AG08396 (cell line): Measurements from ENCODE around the gene LRRIQ4.
A peak's percentile ranks its signal among the peaks of the same experiment; 100 is the strongest.

ENCODE experiments used
- DNase-seq: peaks from one replicate; pipeline ENCODE4 v3.0.0; 2012; ENCODE audit warnings: low spot score, mixed read lengths

Gene LRRIQ4

DNA sequence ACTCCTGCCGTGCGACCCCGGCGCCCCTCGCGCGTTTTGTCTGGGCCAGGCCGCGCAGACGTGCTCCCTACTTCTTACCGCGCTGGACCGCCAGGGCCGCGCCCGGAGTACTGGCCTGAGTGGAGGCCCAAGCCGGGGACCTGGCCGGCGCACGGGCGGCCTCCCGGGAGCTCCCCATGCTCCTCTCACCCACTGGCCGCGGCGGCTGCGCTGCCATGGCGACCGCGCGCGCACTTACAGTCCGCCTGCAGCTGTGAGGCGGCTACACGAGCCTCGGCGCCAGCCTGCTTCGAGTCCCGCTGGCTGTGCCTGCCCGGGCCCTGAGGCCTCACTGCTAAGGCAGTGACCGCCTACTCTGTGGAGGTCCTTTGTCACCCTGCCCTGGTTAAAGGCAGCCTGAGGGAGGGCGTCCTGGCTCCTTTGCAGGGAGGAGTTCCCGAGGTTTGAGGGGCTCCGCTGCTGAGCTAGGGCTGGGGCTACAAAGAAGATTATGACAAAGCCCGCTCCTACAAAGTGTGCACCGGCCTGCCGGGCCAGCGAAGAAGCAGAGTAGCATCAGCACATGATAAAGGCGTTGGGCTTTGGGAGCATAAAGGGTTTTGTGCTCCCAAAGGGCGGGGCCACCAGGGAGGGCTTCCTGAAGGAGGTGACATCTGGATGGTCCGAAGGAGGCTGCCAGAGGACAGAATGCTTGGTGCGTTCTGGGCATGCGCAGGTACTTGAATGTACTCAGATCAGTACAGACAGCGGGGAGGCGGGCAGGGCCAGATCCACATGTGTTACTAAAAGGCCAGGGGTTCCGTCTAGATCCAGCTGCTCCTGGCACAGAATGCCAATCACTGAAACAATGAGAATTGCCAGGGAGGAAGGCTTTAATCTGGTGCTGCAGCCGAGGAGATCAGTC, at the start of gene LRRIQ4, which contains the start of gene LRRC34:
TSS of gene LRRIQ4 (plus strand) at position 539 of the 904 bp plus-strand sequence. CDS start 9,052 bp downstream, outside the sequence.
TSS of gene LRRC34 (minus strand) at position 573 of the 904 bp plus-strand sequence. CDS start at position 217, 356 bp downstream.
- peak; percentile 82 for DNase-seq

DNA sequence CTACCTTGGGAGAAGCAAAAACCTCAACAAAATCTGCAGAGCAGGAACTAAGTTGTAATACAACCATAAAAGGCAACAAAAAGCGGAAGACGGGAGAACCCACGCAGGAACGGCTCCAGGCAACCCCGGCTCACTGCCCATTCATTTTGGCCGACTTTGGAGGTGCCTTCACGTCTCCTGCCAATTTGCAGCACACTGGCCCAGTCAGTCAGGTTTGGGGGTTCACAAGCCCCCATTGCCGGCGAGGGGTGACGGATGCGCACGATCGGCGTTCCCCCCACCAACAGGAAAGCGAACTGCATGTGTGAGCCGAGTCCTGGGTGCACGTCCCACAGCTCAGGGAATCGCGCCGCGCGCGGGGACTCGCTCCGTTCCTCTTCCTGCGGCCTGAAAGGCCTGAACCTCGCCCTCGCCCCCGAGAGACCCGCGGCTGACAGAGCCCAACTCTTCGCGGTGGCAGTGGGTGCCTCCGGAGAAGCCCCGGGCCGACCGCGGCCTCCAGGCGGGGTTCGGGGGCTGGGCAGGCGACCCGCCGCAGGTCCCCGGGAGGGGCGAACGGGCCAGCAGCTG, 48.3 kb upstream of the LRRIQ4 start:
- DNase-seq: peak; percentile 51

DNA sequence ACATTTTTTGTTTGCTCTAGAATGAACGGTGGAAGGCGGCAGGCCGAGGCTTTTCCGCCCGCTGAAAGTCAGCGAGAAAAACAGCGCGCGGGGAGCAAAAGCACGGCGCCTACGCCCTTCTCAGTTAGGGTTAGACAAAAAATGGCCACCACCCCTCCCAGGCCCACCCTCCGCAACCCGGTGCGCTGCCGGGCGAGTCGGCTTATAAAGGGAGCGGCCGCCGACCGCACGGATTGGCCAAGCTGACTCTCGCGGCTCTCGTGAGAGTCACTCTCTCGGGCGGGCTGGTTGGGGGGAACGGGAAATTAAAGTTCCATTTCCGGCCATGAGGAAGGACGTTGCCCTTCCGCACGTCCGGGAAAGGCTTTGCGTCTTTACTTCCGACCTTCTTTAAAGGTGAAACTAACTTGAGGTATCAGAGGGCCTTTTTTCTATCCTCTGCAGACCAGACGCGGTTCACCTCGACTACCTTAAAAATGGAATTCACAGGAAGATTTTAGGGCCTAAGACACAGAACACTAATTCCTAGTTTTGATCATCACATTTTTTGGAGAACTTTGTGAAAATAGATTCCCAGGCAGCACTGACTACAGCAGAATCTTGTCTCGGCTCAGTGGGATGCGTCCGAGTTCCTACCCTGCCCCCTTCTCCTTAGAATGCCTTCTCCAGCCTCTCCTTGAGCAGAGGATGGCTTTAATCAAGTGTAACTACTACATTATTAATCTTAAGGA, 47.6 kb upstream of the LRRIQ4 start, which contains the start of gene TERC:
TSS of gene TERC (minus strand) at position 179 of the 731 bp plus-strand sequence.
- DNase-seq: peak; percentile 92

DNA sequence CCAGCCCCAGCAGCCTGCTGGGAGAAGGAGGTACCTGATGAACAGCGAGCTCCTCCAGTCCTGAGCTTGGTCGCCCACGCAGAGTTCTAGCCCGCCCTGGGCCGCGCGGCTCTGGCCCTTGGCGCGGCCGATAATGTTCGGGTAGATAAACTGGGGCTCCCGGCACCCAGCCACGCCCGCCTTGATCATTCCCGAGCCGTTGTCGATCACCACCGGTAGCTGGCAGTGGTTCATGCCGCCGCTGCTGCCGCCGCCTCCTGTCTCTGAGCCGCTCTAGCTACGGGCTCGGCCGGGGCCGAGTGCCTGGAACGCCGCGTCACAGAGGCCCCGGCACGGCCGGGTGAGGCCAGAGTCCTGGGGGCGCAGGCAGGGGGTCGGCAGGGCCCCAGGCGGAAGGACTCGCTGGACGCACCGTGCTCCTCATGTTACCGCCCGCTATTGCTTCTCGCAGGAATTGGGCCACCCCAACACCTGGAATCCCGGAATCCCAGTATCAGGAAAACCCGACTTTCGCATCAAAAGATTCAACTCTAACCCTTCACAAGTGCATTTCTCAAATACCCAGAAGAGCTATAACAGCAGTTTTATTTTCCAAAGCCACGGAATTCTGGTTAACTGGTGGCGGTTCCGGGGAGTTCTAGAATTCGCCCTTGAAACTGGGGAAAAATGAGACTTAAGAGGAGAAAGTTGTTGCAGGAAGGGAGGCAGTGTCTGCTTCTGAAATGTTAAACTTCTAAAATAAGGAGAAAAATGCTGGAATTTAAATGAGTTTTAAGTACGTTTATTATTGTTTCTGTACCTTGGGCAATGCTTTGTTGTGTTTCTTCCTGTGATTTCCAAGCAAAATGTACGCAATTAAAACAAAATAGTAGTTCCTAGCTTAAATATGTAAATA, 43.1 kb upstream of the LRRIQ4 start, which contains the start of gene ACTRT3:
TSS of gene ACTRT3 (minus strand) at position 275 of the 895 bp plus-strand sequence. CDS start at position 234, 41 bp downstream.
- peak; percentile 55 for DNase-seq

DNA sequence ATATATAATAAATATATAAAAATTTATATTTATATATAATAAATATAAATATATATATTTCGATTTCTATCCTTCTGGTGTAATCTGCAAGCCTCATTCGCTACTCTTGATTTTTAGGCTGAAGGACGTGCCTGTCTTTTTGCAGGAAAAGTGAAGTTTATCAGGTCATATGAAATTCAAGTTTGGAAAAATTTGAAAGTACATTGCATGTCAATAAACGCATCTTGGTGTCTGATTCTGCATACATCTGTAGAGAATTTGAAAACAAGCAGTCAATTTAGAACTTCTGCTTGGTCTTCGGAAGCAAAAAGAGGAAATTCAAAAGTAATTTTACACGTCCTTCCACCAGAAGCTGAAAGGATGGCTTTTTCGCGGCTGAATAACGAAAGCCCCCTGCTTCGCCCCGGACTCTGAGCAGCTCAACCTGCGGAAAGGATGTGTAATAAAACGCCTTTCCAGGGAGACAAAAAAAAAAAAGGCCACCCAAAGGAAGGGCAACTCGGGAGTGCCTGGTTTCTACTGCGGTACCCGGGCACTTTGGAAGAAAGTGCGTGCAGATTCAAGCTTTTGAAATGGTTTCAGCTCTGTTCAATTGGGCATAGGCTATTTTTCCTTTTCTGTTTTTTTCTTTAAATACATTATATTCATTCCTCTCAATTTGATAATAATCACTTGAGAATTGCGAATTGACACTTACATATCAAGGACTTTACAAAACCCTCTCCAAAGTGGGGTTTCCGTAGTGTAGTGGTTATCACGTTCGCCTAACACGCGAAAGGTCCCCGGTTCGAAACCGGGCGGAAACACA, 41.0 kb upstream of the LRRIQ4 start:
- DNase-seq: peak; percentile 46

DNA sequence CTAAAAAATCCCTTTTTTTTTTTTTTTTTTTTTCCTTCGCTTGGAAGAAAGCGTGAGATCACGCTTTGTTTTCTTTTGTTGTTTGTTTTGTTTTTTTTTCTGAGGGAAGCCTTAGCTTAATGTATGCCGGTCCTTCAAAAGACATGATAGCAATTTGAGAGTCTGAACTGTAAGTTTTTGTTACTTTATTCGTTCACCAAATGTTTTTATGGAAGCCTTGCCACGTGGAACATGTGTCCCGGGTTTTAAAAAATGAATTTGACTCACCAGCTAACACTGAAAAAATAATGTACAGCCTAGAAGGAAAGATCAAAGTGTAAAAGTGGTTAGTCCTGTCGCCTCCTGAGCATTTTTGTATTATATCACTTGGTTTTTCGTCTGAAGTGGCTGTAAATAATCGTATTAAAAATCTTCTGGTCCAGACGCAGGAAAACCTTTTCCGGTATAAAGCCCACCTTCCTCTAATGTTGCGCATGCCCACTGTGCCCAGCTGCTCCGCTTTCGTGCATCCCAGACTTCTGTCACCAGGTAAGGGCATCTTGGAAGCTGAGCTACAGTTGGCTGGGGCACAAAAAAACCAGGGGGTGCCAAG, 40.3 kb upstream of the LRRIQ4 start:
- peak; percentile 61 for DNase-seq

DNA sequence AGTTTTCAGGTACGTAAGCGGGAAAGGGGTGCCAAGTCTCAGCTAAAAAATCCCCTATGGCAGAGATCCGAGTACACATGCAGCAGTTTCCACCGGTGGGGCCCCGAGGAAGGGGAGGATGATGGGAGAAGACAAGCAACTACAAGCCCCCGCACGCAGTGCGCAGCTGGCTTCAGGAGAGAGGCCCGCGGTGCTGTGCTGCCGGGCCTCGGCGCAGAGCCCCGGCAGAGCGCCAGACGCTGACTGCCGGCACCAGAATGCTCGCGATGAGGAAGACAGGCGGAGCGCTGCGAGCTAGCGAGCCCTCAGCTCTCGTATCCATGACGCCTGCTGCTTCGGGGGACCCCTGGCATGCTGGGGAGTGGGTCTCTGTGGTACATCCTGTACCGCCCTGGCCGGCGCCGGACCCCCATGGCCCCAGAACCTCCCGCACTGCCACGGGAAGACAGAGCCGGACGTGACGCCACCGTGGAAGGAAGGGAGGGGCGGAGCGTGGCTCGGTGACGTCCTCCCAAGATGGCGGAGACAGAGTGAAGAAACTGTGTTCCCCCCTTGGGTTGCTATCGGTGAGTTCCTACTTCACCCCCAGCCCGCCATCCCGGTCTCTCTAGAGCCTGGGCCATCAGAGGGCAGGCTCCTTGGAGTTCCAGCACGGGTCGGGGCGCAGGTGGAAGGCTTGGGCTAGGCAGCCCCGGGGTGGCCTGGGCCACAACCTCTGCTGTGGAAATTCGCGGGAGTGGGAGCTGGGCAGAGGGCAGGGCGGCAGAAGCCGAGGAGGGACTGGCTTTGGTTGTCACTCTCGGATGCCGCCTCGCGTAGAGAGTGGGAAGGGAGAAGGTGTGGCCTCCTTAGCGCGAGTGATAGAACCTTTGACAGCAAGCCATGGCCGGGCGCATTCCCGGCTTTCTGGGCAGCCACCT, 39.5 kb upstream of the LRRIQ4 start, which contains the start of gene MYNN:
TSS of gene MYNN (plus strand) at position 500 of the 920 bp plus-strand sequence. CDS start 900 bp downstream, outside the sequence.
- DNase-seq: peak; percentile 81

DNA sequence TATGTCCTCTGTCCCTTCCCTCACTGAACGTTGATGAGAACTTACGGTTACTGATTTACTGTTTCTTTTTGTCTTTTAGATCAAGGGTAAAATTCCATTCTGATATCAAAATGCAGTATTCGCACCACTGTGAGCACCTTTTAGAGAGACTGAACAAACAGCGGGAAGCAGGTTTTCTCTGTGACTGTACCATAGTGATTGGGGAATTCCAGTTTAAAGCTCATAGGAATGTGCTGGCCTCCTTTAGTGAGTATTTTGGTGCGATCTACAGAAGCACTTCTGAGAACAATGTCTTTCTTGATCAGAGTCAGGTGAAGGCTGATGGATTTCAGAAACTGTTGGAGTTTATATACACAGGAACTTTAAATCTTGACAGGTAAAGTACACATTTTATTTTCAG, 38.5 kb upstream of the LRRIQ4 start:
- DNase-seq: no peak

DNA sequence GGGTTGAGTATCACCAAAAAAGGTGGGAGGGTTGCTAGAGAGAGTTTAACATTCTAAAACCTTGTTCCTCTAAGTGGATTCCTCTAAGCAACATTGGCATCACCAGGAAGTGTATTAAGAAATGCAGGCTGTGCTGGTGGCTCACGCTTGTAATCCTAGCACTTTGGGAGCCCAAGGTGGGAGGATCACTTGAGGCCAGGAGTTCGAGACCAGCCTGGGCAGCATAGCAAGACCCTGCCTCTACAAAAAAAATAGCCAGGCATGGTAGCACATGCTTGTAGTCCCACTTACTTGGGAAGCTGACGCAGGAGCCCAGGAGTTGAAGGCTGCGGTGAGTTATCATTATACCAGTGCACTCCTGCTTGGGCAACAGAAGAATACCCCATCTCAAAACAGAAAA, 34.8 kb upstream of the LRRIQ4 start:
- no peak for DNase-seq

DNA sequence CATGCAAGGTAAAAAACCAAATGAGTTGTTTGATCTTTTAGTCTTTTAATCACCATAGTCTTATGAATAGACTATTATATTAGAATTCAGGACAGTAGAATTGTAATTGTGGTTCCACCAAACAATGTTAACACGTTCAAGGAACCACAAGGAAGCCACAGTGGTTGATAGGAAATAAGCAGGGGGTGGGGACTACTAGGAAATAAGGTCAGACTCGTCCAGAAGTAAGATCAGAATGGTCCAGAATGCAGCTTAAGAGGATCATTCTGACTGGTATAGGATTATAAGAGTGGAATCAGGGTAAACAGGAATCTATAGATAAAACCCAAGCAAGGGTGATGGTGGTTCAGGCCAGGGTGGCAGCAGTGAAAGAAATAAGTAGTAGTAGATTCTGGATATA, 31.9 kb upstream of the LRRIQ4 start:
- no peak for DNase-seq

DNA sequence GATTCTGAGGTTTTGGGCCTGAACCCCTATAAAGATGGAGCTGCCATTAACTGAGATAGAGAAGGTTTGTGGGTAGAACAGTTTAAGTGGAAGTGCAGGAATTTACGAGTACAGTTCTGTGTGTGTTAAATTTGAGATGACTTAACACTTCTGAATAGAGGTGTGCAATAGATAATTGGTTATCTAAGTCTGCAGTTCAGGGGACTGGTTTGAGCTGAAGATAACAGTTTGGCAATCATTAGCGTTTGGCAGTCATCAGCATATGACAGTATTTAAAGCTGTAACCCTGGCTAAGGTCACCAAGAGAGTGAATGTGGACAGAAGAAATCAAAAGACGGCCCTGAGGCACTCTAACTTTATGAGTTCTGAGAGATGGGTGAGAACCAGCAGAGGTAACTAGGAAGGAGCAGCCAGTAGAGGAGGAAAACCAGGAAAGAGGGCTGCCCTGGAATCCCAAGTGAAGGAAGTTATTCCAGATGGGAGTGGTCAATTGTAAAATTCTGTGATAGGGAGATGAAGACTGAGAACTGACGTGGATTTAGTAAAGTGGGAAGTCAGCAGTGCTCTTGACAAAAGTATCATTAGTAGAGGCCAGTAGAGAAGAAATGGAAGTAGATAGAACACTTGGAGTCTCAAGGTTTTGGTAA, 31.3 kb upstream of the LRRIQ4 start:
- DNase-seq: no peak

DNA sequence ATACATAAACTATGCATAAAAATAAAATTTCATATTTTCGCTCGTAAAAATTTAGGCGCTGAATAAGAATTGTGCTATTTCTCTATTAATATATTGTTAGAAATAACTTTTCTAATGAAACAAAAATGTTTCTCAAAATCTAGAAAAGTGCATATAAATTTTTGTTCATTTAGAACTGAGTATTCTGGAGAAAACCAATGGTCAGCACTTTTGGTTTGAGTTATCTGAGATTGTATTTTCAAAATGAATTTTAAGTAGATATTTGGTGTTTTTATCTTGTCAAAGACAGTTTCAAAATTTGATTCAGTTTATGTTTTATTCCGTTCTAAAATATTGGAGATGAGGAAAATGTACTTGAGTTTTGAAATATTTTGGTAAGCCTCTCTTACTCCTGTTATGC, 25.6 kb upstream of the LRRIQ4 start:
- no peak for DNase-seq

DNA sequence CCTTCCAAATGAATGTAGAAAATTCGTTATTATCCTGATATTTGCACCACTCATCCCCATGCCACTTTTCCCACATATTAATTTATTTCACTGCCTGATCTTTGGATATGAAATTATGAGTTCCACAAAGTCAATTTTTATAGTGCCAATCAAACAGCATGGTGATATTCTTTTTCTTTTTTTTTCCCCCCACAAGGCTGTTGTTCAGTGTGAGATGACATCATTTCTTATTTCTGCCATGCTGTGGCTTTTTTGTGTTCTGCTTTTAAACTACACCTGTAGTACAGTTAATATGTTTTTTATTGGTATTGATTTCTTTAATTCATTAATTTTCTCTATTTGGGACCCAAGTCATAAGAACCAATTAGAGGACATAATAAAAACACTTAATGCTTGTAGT, 24.9 kb upstream of the LRRIQ4 start:
- DNase-seq: no peak

DNA sequence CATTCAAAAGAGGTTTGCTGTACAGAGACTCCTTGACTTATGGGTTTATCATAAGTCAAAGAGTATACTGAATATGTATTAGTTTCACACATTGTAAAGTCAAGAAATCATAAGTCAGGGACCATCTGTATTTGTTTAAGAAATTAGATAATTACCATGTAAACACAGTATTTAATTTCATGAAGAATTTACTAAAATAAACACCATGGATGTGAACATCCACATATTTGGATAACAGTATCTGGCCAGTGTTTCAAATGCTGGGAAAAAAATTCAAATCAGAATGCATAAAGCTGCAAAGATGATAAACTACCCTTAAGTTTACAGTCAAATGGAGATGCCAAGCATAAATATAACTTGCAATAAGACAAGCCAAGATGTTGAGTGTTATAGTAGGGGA, 22.5 kb upstream of the LRRIQ4 start:
- DNase-seq: no peak

DNA sequence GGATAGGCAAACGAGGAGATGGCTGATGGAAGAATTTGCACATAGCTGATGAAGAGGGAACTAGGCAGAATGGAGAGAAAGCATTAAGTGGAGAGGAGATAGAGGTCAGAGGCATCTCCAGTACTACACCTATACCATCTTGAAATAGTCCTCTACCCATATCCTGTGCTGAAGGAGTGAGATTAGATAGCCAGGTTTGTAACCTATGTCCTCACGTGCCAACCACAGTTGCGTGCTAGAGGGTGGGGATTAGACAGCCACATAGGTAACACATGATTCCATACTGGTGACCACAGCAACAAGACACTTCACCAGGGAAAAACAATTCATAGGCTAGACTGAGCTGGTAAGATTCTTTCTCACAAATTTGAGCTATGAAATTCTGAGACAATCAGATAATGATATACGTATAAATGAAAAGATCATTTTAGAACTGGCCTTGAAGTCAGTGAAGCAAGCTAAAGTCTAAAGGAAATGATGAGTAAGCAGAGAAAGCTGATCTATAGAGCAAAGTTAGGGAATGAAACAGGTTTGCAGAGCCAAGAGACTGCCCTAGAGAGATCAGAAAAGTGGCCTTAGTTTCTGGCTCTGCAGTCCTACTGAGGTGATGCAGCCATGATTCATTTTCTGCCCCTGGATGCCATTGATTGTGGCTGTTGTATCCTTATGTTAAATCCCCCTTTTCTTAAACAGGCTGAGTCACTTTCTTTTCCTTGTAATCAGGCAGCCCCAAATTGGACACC, 21.8 kb upstream of the LRRIQ4 start:
- no peak for DNase-seq

DNA sequence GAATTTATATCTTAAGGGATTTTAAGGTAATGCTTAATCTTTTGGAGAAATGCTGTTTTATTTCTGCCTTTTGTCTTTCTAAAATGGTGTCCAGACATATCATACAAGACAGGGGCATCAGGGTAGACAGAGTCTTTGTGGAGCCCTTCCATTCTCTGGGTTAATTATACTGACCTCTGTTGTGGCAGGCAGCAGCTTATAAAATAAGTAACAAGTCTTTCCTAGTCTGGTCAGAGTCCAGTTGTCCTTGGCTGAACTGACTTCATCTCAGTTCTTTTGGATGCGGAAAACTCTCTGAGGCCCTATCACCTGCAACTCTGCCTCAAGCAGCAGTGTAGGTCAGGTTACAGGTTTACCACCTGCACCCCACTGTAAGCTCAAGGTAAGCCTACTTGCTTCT, 20.3 kb upstream of the LRRIQ4 start:
- DNase-seq: no peak

DNA sequence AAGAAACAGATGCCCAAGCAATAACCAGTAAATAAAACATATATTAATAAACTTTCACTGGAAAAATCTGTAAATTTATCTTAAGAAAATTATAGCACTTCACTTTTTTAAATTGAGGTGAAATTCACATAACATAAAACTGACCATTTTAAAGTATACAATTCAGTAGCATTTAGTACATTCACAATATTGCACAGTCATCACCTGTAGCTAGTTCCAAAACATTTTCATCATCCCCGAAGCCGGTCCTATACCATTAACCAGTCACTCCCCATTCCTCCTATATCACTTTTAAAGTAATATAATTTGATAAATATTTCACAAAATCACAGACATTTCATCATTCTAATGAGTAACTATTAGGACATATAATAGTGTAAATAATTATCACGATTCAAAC, 8.0 kb upstream of the LRRIQ4 start:
- no peak for DNase-seq
